GM19240 (cell line): ENCODE data around the gene LRRC34.
A peak's percentile ranks its signal among the peaks of the same experiment; 100 is the strongest.

Experiments used
- DNase-seq: peaks from one replicate; pipeline ENCODE4 v3.0.0; 2011; ENCODE audit warnings: low spot score; ENCODE audit not compliant: insufficient read length

Gene LRRC34

GRCh38 chr3:169815590-169816150, 3.0 kb upstream of the LRRC34 start:
- DNase-seq: no peak

DNA sequence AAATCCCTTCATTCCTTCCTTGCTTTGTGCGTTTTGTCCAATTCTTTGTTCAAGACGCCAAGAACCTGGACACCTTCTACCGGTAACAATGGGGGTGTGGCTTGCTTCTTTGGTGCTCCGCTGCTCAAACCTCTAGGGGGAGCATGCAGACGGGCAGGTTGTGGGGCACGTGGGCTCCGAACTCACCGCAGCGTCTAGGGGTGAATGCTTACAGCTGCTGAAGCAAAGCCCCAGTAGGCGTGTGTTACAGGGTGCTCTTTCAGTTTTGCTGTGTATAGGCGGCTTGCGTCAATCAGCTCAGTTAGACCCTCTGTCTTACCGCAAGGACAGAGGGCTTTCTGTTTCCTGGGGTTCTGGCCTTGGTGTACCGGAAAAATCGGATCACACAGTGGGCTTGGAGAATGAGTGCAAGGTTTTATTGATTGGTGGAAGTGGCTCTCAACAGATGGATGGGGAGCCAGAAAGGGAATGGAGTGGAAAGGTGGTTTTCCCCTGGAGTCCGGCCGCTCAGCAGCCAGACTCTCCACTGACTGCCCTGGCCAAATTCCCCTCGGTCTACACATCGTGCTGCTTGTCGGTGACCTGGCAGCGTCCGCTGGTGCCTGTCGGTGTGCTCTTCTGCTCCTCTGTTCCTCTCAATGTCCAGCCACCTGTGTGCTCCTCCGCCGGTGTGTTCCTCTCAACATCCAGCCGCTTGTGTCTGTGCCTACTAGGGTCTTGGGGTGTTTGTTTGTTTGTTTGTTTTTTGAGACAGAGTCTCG, 1.2 kb upstream of the LRRC34 start:
- peak; percentile 41 for DNase-seq

GRCh38 chr3:169813278-169813677, 574 bp upstream of the LRRC34 start:
- no peak for DNase-seq

GRCh38 chr3:169811631-169812331, 923 bp downstream of the LRRC34 start:
- no peak for DNase-seq

DNA sequence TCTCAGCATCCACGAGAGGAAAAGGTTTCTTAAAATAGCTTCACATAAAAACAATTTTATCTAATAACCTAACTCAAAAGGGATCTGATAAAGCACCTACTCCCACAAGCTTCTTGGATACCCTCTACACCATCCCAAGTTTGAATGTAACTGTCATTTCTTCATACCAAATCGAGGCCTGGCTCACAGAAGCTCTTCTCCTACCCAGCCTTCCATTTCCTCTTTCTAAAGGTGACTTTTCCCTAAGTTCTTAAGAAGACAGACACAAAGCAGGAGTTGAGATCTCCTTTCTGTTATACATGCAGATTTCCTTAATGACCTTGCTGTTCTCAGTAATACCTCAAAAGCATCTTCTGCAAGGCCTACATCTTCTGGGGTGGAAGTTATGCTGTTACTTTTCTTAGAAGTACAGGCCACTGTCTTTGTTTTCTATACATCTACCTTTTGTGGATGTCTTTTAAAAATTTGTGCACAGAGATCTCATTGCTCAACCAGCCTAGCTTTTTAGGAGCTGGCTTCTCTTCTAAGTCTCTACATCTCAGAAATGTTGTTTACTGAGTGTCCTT, 3.4 kb downstream of the LRRC34 start:
- no peak for DNase-seq

DNA sequence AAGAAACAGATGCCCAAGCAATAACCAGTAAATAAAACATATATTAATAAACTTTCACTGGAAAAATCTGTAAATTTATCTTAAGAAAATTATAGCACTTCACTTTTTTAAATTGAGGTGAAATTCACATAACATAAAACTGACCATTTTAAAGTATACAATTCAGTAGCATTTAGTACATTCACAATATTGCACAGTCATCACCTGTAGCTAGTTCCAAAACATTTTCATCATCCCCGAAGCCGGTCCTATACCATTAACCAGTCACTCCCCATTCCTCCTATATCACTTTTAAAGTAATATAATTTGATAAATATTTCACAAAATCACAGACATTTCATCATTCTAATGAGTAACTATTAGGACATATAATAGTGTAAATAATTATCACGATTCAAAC, 8.0 kb downstream of the LRRC34 start:
- no peak for DNase-seq

DNA sequence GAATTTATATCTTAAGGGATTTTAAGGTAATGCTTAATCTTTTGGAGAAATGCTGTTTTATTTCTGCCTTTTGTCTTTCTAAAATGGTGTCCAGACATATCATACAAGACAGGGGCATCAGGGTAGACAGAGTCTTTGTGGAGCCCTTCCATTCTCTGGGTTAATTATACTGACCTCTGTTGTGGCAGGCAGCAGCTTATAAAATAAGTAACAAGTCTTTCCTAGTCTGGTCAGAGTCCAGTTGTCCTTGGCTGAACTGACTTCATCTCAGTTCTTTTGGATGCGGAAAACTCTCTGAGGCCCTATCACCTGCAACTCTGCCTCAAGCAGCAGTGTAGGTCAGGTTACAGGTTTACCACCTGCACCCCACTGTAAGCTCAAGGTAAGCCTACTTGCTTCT, 20.3 kb downstream of the LRRC34 start:
- no peak for DNase-seq

DNA sequence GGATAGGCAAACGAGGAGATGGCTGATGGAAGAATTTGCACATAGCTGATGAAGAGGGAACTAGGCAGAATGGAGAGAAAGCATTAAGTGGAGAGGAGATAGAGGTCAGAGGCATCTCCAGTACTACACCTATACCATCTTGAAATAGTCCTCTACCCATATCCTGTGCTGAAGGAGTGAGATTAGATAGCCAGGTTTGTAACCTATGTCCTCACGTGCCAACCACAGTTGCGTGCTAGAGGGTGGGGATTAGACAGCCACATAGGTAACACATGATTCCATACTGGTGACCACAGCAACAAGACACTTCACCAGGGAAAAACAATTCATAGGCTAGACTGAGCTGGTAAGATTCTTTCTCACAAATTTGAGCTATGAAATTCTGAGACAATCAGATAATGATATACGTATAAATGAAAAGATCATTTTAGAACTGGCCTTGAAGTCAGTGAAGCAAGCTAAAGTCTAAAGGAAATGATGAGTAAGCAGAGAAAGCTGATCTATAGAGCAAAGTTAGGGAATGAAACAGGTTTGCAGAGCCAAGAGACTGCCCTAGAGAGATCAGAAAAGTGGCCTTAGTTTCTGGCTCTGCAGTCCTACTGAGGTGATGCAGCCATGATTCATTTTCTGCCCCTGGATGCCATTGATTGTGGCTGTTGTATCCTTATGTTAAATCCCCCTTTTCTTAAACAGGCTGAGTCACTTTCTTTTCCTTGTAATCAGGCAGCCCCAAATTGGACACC, 21.8 kb downstream of the LRRC34 start:
- no peak for DNase-seq

DNA sequence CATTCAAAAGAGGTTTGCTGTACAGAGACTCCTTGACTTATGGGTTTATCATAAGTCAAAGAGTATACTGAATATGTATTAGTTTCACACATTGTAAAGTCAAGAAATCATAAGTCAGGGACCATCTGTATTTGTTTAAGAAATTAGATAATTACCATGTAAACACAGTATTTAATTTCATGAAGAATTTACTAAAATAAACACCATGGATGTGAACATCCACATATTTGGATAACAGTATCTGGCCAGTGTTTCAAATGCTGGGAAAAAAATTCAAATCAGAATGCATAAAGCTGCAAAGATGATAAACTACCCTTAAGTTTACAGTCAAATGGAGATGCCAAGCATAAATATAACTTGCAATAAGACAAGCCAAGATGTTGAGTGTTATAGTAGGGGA, 22.5 kb downstream of the LRRC34 start:
- no peak for DNase-seq

- DNase-seq: no peak
Observed at GRCh38 chr3:169787791-169788190, 24.9 kb downstream of the LRRC34 start.

DNA sequence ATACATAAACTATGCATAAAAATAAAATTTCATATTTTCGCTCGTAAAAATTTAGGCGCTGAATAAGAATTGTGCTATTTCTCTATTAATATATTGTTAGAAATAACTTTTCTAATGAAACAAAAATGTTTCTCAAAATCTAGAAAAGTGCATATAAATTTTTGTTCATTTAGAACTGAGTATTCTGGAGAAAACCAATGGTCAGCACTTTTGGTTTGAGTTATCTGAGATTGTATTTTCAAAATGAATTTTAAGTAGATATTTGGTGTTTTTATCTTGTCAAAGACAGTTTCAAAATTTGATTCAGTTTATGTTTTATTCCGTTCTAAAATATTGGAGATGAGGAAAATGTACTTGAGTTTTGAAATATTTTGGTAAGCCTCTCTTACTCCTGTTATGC, 25.6 kb downstream of the LRRC34 start:
- no peak for DNase-seq

DNA sequence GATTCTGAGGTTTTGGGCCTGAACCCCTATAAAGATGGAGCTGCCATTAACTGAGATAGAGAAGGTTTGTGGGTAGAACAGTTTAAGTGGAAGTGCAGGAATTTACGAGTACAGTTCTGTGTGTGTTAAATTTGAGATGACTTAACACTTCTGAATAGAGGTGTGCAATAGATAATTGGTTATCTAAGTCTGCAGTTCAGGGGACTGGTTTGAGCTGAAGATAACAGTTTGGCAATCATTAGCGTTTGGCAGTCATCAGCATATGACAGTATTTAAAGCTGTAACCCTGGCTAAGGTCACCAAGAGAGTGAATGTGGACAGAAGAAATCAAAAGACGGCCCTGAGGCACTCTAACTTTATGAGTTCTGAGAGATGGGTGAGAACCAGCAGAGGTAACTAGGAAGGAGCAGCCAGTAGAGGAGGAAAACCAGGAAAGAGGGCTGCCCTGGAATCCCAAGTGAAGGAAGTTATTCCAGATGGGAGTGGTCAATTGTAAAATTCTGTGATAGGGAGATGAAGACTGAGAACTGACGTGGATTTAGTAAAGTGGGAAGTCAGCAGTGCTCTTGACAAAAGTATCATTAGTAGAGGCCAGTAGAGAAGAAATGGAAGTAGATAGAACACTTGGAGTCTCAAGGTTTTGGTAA, 31.4 kb downstream of the LRRC34 start:
- no peak for DNase-seq

DNA sequence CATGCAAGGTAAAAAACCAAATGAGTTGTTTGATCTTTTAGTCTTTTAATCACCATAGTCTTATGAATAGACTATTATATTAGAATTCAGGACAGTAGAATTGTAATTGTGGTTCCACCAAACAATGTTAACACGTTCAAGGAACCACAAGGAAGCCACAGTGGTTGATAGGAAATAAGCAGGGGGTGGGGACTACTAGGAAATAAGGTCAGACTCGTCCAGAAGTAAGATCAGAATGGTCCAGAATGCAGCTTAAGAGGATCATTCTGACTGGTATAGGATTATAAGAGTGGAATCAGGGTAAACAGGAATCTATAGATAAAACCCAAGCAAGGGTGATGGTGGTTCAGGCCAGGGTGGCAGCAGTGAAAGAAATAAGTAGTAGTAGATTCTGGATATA, 32.0 kb downstream of the LRRC34 start:
- no peak for DNase-seq

GRCh38 chr3:169777822-169778221, 34.9 kb downstream of the LRRC34 start:
- no peak for DNase-seq

GRCh38 chr3:169774186-169774585, 38.5 kb downstream of the LRRC34 start:
- no peak for DNase-seq

- DNase-seq: peak; percentile 44
Observed at GRCh38 chr3:169772897-169773816, 39.5 kb downstream of the LRRC34 start, which contains the start of gene MYNN. MYNN (plus strand) TSS chr3:169773396; CDS start chr3:169774296, 900 bp downstream.

DNA sequence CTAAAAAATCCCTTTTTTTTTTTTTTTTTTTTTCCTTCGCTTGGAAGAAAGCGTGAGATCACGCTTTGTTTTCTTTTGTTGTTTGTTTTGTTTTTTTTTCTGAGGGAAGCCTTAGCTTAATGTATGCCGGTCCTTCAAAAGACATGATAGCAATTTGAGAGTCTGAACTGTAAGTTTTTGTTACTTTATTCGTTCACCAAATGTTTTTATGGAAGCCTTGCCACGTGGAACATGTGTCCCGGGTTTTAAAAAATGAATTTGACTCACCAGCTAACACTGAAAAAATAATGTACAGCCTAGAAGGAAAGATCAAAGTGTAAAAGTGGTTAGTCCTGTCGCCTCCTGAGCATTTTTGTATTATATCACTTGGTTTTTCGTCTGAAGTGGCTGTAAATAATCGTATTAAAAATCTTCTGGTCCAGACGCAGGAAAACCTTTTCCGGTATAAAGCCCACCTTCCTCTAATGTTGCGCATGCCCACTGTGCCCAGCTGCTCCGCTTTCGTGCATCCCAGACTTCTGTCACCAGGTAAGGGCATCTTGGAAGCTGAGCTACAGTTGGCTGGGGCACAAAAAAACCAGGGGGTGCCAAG, 40.3 kb downstream of the LRRC34 start:
- DNase-seq: no peak

DNA sequence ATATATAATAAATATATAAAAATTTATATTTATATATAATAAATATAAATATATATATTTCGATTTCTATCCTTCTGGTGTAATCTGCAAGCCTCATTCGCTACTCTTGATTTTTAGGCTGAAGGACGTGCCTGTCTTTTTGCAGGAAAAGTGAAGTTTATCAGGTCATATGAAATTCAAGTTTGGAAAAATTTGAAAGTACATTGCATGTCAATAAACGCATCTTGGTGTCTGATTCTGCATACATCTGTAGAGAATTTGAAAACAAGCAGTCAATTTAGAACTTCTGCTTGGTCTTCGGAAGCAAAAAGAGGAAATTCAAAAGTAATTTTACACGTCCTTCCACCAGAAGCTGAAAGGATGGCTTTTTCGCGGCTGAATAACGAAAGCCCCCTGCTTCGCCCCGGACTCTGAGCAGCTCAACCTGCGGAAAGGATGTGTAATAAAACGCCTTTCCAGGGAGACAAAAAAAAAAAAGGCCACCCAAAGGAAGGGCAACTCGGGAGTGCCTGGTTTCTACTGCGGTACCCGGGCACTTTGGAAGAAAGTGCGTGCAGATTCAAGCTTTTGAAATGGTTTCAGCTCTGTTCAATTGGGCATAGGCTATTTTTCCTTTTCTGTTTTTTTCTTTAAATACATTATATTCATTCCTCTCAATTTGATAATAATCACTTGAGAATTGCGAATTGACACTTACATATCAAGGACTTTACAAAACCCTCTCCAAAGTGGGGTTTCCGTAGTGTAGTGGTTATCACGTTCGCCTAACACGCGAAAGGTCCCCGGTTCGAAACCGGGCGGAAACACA, 41.0 kb downstream of the LRRC34 start:
- DNase-seq: no peak
